HCT116 (cell line): ENCODE data around the gene SPG11. TPM values are rescaled to one million over a fixed set of nuclear protein-coding genes. Genes with fewer than 3 reads are reported as not detected.

ENCODE experiments used
- ATAC-seq: fragments of 200-7000 bp; cut with Tn5 transposase; 2 replicates; pipeline ENCODE4 v1.9.1; 2020; ENCODE audit warnings: mild to moderate bottlenecking, moderate library complexity
- BruUV-seq: library from RNA; stranded (reverse); fragments of 400-500 nt; replicated peaks from 2 replicates; lab custom pipeline; 2021; lab: Mats Ljungman, UMichigan
- CTCF ChIA-PET: fragments of 300-600 bp; sonication (Branson Sonifier 250); formaldehyde crosslinking; loops from one replicate; lab custom pipeline; 2021; ENCODE audit warnings: antibody characterized with exemption; lab: Charles Lee
- POLR2A ChIA-PET: fragments of 300-600, 350-600 bp; sonication (Branson Sonifier 250); formaldehyde crosslinking; loops from one replicate; lab custom pipeline; 2021; ENCODE audit warnings: antibody characterized with exemption; lab: Charles Lee
- RAD21 ChIA-PET, 2 experiments: fragments of 300-600 bp; sonication (Branson Sonifier 250); formaldehyde crosslinking; loops; one replicate each; lab custom pipeline; 2023; ENCODE audit warnings: low total read pairs in 2 of 2; ENCODE audit not compliant: uncharacterized antibody in 2 of 2, unreplicated experiment in 2 of 2, low non-redundant PET in 1 of 2; lab: Charles Lee
- DNase-seq: peaks from one replicate; pipeline ENCODE4 v3.0.0-alpha.2; 2010; ENCODE audit warnings: low read depth, low spot score
- H2AFZ ChIP-seq: fragments of 200-600 bp; shearing (Covaris generic), sonication (generic); 2 replicates; pipeline ENCODE4 v1.6.1; 2017; ENCODE audit warnings: low read depth, mixed run types, mixed read lengths, antibody characterized with exemption, low read length; ENCODE audit not compliant: poor library complexity, severe bottlenecking
- H3K27ac ChIP-seq: 2 replicates; pipeline ENCODE4 v1.5.1; 2012; ENCODE audit warnings: low read depth, low read length
- H3K27me3 ChIP-seq: fragments of 200-600 bp; sonication (generic); 2 replicates; pipeline ENCODE4 v1.6.1; 2016; ENCODE audit warnings: mixed run types, low read length, mixed read lengths; ENCODE audit not compliant: insufficient read depth
- H3K36me3 ChIP-seq, 2 experiments: fragments of 200-500 bp in 1 of 2; fragments of 200-600 bp in 1 of 2; sonication (Bioruptor generic) in 1 of 2; sonication (generic) in 1 of 2; 2 replicates each; pipeline versions ENCODE4 v1.5.1 to v1.6.1; 2014 to 2016; ENCODE audit warnings: low read length in 2 of 2, inconsistent platforms in 1 of 2, mixed read lengths in 1 of 2, mixed run types in 1 of 2; ENCODE audit not compliant: insufficient read depth in 2 of 2, control insufficient read depth in 1 of 2
- H3K4me1 ChIP-seq, 2 experiments: fragments of 200-600 bp in 1 of 2; sonication (generic) in 1 of 2; 2 replicates each; pipeline versions ENCODE4 v1.5.1 to v1.6.1; 2012 to 2017; ENCODE audit warnings: low read length in 2 of 2, inconsistent platforms in 1 of 2, mild to moderate bottlenecking in 1 of 2, mixed read lengths in 1 of 2, mixed run types in 1 of 2, moderate library complexity in 1 of 2; ENCODE audit not compliant: insufficient read depth in 2 of 2, control insufficient read depth in 1 of 2
- H3K4me2 ChIP-seq: fragments of 200-600 bp; sonication (generic); 2 replicates; pipeline ENCODE4 v1.6.1; 2017; ENCODE audit warnings: mixed run types, low read length, mixed read lengths
- H3K4me3 ChIP-seq, 2 experiments: fragments of 200-600 bp in 1 of 2; sonication (generic) in 1 of 2; replicated peaks in 1 of 2; 2 replicates each; pipeline ENCODE4 v1.5.1; 2011 to 2016; ENCODE audit warnings: low read length in 2 of 2, control low read depth in 1 of 2, low read depth in 1 of 2, mild to moderate bottlenecking in 1 of 2, mixed read lengths in 1 of 2, mixed run types in 1 of 2
- H3K79me2 ChIP-seq: fragments of 200-600 bp; sonication (generic); 2 replicates; pipeline ENCODE4 v1.6.1; 2017; ENCODE audit warnings: mild to moderate bottlenecking, mixed run types, low read length, moderate library complexity, mixed read lengths; ENCODE audit not compliant: insufficient read depth
- H3K9ac ChIP-seq: fragments of 200-600 bp; sonication (generic); 2 replicates; pipeline ENCODE4 v1.6.1; 2016; ENCODE audit warnings: low read length, mixed read lengths
- H3K9me2 ChIP-seq: fragments of 200-600 bp; sonication (generic), shearing (Covaris generic); 2 replicates; pipeline ENCODE4 v1.6.1; 2017; ENCODE audit warnings: mixed run types, mild to moderate bottlenecking, moderate library complexity; ENCODE audit not compliant: insufficient read depth
- H3K9me3 ChIP-seq, 2 experiments: fragments of 200-500 bp in 1 of 2; fragments of 200-600 bp in 1 of 2; sonication (Bioruptor generic) in 1 of 2; sonication (generic) in 1 of 2; 2 replicates each; pipeline ENCODE4 v1.6.1; 2014 to 2017; ENCODE audit warnings: low read length in 2 of 2, mixed read lengths in 2 of 2, inconsistent platforms in 1 of 2, low read depth in 1 of 2, mild to moderate bottlenecking in 1 of 2, mixed run types in 1 of 2, moderate library complexity in 1 of 2; ENCODE audit not compliant: control insufficient read depth in 1 of 2, insufficient read depth in 1 of 2
- H4K20me1 ChIP-seq: fragments of 200-600 bp; sonication (generic), shearing (Covaris generic); 2 replicates; pipeline ENCODE4 v1.6.1; 2017; ENCODE audit warnings: mixed run types, mild to moderate bottlenecking, moderate library complexity; ENCODE audit not compliant: insufficient read depth
- EGR1 ChIP-seq: IDR thresholded peaks from 2 replicates; pipeline ENCODE4 v1.6.1; 2012; ENCODE audit warnings: low read depth
- ELF1 ChIP-seq: IDR thresholded peaks from 2 replicates; pipeline ENCODE4 v1.6.1; 2012; ENCODE audit warnings: low read depth, borderline replicate concordance
- EZH2 ChIP-seq: fragments of 200-600 bp; sonication (generic); IDR thresholded peaks from 2 replicates; pipeline ENCODE4 v1.6.1; 2017; ENCODE audit warnings: antibody characterized with exemption, mixed run types
- EZH2phosphoT487 ChIP-seq: fragments of 200-600 bp; IDR thresholded peaks from 2 replicates; pipeline ENCODE4 v1.6.1; 2018; ENCODE audit warnings: antibody characterized with exemption, borderline replicate concordance
- FOSL1 ChIP-seq: IDR thresholded peaks from 2 replicates; pipeline ENCODE4 v1.6.1; 2012; ENCODE audit warnings: low read depth
- POLR2A ChIP-seq: IDR thresholded peaks from 2 replicates; pipeline ENCODE4 v1.7.0; 2011; ENCODE audit warnings: borderline replicate concordance; ENCODE audit not compliant: insufficient read depth, insufficient read length; ENCODE audit errors: extremely low read depth
- POLR2AphosphoS5 ChIP-seq: IDR thresholded peaks from 2 replicates; pipeline ENCODE4 v1.6.1; 2011; ENCODE audit warnings: mild to moderate bottlenecking, low read depth, low read length, moderate library complexity
- RAD21 ChIP-seq: IDR thresholded peaks from 2 replicates; pipeline ENCODE4 v1.6.1; 2012; ENCODE audit warnings: low read depth, mild to moderate bottlenecking
- SIN3A ChIP-seq: IDR thresholded peaks from 2 replicates; pipeline ENCODE4 v1.6.1; 2012; ENCODE audit warnings: low read depth
- SP1 ChIP-seq: IDR thresholded peaks from 2 replicates; pipeline ENCODE4 v1.6.1; 2012; ENCODE audit warnings: low read depth
- SRF ChIP-seq: IDR thresholded peaks from 2 replicates; pipeline ENCODE4 v1.6.1; 2012; ENCODE audit warnings: low read depth
- YY1 ChIP-seq: IDR thresholded peaks from 2 replicates; pipeline ENCODE4 v1.6.1; 2011; ENCODE audit warnings: low read length, low read depth, moderate library complexity, mild to moderate bottlenecking; ENCODE audit not compliant: insufficient replicate concordance; ENCODE audit errors: extremely low read depth
- intact Hi-C: fragments of 100-400 bp; cut with micrococcal nuclease; formaldehyde crosslinking; loops from 2 replicates; pipeline ENCODE4 v1.10.0; 2022
- total RNA-seq: library from RNA; stranded (reverse); gene quantifications from one replicate; pipeline ENCODE4 v1.2.1, GENCODE V29; 2021; ENCODE audit not compliant: unreplicated experiment
- TF ChIP-seq, protein P1 (sequence below): IDR thresholded peaks from 2 replicates; pipeline ENCODE4 v1.6.1; 2012
- TF ChIP-seq, protein P2 (sequence below): IDR thresholded peaks from 2 replicates; pipeline ENCODE4 v1.6.1; 2012
- TF ChIP-seq, protein P3 (sequence below): IDR thresholded peaks from 2 replicates; pipeline ENCODE4 v1.6.1; 2012; ENCODE audit warnings: low read depth
- TF ChIP-seq, protein P4 (sequence below), 3 experiments: fragments of 200-600 bp in 1 of 3; sonication (generic) in 1 of 3; IDR thresholded peaks in 2 of 3; conservative IDR thresholded peaks in 1 of 3; 2 replicates each; pipeline ENCODE4 v1.5.1; 2012 to 2017; ENCODE audit warnings: low read depth in 2 of 3, low read length in 2 of 3, antibody characterized with exemption in 1 of 3, borderline replicate concordance in 1 of 3, control low read depth in 1 of 3, mild to moderate bottlenecking in 1 of 3, mixed read lengths in 1 of 3, mixed run types in 1 of 3, moderate library complexity in 1 of 3; ENCODE audit not compliant: insufficient read depth in 1 of 3

The SPG11 gene
- total RNA-seq, 1 experiment from 2014 or later: 34.8 TPM

DNA sequence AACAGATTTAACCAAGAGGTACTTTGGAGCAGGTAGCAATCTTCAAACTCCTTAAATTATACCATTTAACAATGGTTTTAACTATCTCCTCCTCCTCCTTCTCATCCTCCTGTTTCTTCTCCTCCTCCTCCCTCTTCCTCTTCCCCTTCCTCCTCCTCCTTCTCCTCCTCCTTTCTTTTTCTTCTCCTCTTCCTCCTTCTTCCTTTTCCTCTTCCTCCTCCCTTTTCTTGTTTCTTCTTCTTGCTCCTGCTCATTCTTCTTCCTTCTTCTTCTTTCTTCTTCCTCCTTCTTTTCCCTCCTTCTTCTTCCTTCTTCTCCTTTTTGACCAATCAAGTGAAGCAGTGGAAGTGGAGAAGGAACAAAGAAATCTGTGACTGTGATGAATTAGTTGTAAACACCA is 33.6 kb upstream of the SPG11 start:
- TF ChIP-seq YY1 (no peak), POLR2A (no peak), EZH2 (no peak), SIN3A (no peak), SP1 (no peak), POLR2AphosphoS5 (no peak), FOSL1 (no peak)
- TF ChIP-seq, protein P1, sequence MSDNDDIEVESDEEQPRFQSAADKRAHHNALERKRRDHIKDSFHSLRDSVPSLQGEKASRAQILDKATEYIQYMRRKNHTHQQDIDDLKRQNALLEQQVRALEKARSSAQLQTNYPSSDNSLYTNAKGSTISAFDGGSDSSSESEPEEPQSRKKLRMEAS: no peak
- no peaks in the 10 kb centered on the region for H3K9me2 ChIP-seq
- no peak overlapping the region for H3K4me2 ChIP-seq
- DNase-seq: no peak
- no peak overlapping the region for H2AFZ ChIP-seq
- CTCF ChIA-PET: no interaction called here
- POLR2A ChIA-PET: no interaction called here
- H3K9me3 ChIP-seq: no peaks in the 10 kb centered on the region
- no peaks in the 10 kb centered on the region for H4K20me1 ChIP-seq
- H3K79me2 ChIP-seq: no peaks in the 10 kb centered on the region
- no TSS peak for BruUV-seq
- no peak overlapping the region for H3K9ac ChIP-seq
- ATAC-seq: no peak
- no peak overlapping the region for H3K4me3 ChIP-seq
- H3K4me1 ChIP-seq: no peaks in the 10 kb centered on the region
- no peak overlapping the region for H3K27ac ChIP-seq
- H3K27me3 ChIP-seq: no peaks in the 10 kb centered on the region
- RAD21 ChIA-PET: no interaction called here
- intact Hi-C loops: no loop called here
- no peaks in the 10 kb centered on the region for H3K36me3 ChIP-seq

DNA sequence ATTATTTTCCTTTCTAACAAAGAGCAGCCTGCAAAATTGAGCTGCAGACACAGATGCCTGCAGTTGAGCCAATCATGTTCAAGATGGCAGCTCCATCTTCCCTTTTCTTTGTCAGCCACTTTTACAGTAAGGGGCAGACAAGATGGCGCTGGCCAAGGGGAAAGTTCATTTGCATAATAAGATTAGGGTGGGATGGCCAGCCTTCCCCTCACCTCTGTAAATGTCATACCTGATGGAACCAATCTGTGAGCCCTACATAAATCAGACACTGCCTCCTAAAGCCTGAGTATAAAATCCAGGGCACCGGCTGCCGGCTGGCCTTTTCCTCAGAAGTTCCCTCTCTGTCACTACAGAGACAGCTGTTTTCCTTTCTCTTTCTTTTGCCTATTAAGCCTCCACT is 31.8 kb upstream of the SPG11 start:
- Histone ChIP-seq H3K4me3 (no peak overlapping the region), H3K36me3 (no peaks in the 10 kb centered on the region), H3K27me3 (no peaks in the 10 kb centered on the region), H2AFZ (no peak overlapping the region), H3K27ac (no peak overlapping the region), H4K20me1 (no peaks in the 10 kb centered on the region), H3K4me2 (no peak overlapping the region), H3K4me1 (no peaks in the 10 kb centered on the region), H3K9ac (no peak overlapping the region), H3K9me3 (no peaks in the 10 kb centered on the region), H3K9me2 (no peaks in the 10 kb centered on the region), H3K79me2 (no peaks in the 10 kb centered on the region)
- intact Hi-C loops: no loop called here
- RAD21 ChIA-PET: no interaction called here
- POLR2A ChIA-PET: interaction anchor here (1.1 to 1.2 kb wide), 2 partner anchors 13 to 16 kb away, joined by 3 read pairs; partner anchors contain the start of genes B2M and PATL2
- no peak for ATAC-seq
- no peak for DNase-seq
- CTCF ChIA-PET: interaction anchor here (1.3 kb wide), 1 partner anchor 15 kb away, joined by 3 read pairs; no protein-coding TSS in a partner anchor
- no TSS peak for BruUV-seq
- no peak for TF ChIP-seq EZH2phosphoT487
- no peak for TF ChIP-seq SRF
- TF ChIP-seq EGR1: no peak
- no peak for TF ChIP-seq POLR2AphosphoS5
- TF ChIP-seq, protein P2, sequence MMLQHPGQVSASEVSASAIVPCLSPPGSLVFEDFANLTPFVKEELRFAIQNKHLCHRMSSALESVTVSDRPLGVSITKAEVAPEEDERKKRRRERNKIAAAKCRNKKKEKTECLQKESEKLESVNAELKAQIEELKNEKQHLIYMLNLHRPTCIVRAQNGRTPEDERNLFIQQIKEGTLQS: no peak
- TF ChIP-seq, protein P3, sequence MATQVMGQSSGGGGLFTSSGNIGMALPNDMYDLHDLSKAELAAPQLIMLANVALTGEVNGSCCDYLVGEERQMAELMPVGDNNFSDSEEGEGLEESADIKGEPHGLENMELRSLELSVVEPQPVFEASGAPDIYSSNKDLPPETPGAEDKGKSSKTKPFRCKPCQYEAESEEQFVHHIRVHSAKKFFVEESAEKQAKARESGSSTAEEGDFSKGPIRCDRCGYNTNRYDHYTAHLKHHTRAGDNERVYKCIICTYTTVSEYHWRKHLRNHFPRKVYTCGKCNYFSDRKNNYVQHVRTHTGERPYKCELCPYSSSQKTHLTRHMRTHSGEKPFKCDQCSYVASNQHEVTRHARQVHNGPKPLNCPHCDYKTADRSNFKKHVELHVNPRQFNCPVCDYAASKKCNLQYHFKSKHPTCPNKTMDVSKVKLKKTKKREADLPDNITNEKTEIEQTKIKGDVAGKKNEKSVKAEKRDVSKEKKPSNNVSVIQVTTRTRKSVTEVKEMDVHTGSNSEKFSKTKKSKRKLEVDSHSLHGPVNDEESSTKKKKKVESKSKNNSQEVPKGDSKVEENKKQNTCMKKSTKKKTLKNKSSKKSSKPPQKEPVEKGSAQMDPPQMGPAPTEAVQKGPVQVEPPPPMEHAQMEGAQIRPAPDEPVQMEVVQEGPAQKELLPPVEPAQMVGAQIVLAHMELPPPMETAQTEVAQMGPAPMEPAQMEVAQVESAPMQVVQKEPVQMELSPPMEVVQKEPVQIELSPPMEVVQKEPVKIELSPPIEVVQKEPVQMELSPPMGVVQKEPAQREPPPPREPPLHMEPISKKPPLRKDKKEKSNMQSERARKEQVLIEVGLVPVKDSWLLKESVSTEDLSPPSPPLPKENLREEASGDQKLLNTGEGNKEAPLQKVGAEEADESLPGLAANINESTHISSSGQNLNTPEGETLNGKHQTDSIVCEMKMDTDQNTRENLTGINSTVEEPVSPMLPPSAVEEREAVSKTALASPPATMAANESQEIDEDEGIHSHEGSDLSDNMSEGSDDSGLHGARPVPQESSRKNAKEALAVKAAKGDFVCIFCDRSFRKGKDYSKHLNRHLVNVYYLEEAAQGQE: no peak
- TF ChIP-seq ELF1: no peak
- TF ChIP-seq, protein P4, sequence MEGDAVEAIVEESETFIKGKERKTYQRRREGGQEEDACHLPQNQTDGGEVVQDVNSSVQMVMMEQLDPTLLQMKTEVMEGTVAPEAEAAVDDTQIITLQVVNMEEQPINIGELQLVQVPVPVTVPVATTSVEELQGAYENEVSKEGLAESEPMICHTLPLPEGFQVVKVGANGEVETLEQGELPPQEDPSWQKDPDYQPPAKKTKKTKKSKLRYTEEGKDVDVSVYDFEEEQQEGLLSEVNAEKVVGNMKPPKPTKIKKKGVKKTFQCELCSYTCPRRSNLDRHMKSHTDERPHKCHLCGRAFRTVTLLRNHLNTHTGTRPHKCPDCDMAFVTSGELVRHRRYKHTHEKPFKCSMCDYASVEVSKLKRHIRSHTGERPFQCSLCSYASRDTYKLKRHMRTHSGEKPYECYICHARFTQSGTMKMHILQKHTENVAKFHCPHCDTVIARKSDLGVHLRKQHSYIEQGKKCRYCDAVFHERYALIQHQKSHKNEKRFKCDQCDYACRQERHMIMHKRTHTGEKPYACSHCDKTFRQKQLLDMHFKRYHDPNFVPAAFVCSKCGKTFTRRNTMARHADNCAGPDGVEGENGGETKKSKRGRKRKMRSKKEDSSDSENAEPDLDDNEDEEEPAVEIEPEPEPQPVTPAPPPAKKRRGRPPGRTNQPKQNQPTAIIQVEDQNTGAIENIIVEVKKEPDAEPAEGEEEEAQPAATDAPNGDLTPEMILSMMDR (IDR thresholded peaks at IDR 0.05 in 2 of 3, conservative IDR thresholded peaks at IDR 0.05 in 1 of 3; ENCODE audit: borderline replicate concordance in 1 of 3, insufficient read depth in 1 of 3, low read depth in 2 of 3, low read length in 2 of 3): no peak
- TF ChIP-seq RAD21: no peak
- no peak for TF ChIP-seq YY1
- no peak for TF ChIP-seq POLR2A
